Measurements from ENCODE around the gene MYLIP. TPM values are rescaled to one million over a fixed set of nuclear protein-coding genes. Genes with fewer than 3 reads are reported as not detected.

The MYLIP gene
- total RNA-seq, 1 donor from 2014 or later: 10.6 TPM

- ATAC-seq: no peak
Observed at GRCh38 chr6:16141514-16141913, 12.6 kb downstream of the MYLIP start.

DNA sequence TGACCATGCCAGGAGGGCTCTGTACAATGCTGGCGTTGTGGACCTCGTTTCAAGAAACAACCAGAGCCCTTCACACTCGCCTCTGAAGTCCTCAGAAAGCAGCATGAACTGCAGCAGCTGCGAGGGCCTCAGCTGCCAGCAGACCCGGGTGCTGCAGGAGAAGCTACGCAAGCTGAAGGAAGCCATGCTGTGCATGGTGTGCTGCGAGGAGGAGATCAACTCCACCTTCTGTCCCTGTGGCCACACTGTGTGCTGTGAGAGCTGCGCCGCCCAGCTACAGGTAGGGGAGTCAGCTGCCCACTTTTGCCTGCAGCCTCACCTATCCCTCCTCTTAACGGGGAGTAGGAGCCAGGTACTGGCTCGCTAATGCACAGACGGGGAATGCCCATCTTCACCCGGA lies 16.2 kb downstream of the MYLIP start:
- no peak for ATAC-seq

GRCh38 chr6:16146028-16146427 lies 17.1 kb downstream of the MYLIP start:
- no peak for ATAC-seq

GRCh38 chr6:16146527-16146955 lies 17.7 kb downstream of the MYLIP start:
- ATAC-seq: no peak

DNA sequence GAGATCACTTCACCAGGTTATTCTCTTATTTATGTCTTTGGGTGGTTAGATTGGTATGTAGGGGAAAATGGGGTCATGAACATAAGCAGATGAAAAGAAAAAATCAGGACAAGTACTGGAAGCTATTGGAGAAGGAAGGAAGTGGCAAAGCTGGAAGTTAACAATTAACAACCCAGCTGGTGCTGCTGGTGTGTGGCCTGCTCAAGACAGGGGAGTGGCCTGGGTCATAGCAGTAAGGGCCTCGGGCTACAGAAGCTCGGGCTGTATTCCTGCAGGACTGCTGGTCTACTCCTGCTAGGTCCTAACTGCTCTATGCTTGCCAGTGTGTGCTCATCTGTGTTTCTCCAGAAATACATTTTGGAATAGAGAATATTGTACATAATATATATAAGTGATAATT lies 19.6 kb downstream of the MYLIP start:
- no peak for ATAC-seq

DNA sequence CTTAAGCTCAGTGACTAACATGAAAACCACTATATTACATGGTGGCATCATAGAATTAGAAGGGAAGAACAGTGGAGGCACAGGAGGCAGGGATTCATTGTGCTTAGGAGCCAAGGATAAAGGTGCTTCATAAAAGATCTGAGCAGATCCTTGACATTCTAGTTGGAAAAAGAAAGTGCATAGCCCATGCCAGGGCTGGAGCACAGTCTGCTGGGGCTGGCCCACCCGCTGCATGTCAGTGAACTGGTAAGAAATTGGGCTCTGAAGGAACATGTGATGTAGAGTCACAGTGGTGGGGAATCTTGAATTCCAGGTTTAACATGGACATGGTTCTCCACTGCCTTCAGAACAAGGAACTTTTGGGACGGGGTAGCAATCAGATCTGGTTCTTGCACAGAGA lies 20.4 kb downstream of the MYLIP start:
- ATAC-seq: no peak

- no peak for ATAC-seq
Observed at GRCh38 chr6:16150098-16150497, 21.2 kb downstream of the MYLIP start.

GRCh38 chr6:16153211-16153820 lies 24.4 kb downstream of the MYLIP start:
- ATAC-seq: no peak

DNA sequence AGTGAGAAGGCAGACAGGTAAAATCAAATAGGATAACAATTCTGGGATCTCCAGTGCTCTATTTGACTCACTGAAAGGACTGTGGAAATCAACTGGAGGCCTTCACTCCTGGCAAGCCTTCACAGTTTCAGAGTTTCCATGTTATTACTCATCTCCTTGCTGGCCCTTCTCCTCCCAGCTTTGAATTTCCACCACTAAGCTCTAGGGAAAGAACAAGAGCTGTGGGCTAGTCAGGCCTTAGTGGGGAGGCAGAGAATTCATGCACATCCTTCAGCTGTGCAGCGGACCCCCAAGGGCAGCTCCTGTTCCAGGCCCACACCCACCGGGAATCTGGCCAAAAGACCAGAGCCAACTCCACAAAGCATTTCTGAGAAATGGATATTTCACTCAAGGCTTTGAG lies 26.0 kb downstream of the MYLIP start:
- peak; percentile 28 for ATAC-seq

DNA sequence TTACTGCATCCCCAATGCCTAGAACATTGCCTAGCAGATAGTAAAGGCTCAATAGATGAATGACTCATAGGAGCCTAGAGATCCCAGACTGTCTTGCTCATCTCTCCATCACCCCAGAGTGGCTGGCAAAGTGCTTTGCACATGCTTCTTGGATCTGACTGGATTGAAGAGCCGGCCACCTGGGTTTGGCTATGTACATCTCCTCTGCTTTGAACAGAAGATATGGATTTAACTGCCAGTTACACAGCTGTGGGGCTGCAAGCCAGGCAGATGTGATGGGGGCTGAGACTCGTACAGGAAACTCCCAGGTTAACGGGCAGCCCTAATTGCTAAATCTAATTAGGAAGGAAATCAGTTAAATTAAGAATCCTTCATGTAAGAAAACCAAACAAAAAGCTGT lies 28.6 kb downstream of the MYLIP start:
- no peak for ATAC-seq

DNA sequence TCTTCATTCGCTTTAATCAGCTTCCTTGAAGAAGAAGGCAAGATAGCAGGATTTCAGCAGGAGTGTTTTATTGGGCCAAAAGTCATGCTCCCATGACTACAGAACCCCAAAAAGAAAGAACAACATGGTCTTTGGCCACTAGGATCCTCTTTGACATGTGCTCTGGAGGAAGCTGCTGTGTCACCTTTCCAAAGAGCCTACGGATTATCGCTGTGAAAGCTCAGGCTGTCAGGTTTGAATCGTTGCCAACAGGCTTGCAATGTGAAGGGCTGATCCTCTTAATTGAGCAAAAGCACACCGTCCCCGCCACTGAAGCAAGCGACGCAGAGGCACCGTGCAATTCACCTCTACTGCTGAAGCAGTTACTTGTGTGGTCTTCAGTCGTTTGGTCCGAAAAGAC lies 29.0 kb downstream of the MYLIP start:
- no peak for ATAC-seq

GRCh38 chr6:16158943-16159557 lies 30.2 kb downstream of the MYLIP start:
- ATAC-seq: no peak

GRCh38 chr6:16160794-16161193 lies 31.9 kb downstream of the MYLIP start:
- ATAC-seq: no peak

DNA sequence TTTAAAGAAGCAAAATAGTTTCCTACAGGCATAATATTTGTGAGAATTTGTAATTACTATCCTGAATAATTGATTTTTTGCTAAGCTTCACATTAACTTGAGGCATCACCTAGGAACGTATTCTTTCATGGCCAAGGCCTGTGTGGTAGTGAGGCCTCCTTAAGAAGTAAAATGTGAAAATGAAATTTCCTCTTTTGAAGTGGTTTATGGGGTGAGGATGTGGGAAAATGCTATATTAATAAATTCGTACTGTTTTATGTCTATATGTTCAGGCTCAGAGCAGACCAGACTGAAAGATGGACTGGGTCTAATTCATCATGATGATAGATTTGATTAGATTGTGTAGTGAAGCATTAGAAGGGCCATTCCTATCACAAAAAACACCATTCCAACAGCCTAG lies 33.1 kb downstream of the MYLIP start:
- no peak for ATAC-seq

GRCh38 chr6:16163066-16163465 lies 34.2 kb downstream of the MYLIP start:
- ATAC-seq: no peak

DNA sequence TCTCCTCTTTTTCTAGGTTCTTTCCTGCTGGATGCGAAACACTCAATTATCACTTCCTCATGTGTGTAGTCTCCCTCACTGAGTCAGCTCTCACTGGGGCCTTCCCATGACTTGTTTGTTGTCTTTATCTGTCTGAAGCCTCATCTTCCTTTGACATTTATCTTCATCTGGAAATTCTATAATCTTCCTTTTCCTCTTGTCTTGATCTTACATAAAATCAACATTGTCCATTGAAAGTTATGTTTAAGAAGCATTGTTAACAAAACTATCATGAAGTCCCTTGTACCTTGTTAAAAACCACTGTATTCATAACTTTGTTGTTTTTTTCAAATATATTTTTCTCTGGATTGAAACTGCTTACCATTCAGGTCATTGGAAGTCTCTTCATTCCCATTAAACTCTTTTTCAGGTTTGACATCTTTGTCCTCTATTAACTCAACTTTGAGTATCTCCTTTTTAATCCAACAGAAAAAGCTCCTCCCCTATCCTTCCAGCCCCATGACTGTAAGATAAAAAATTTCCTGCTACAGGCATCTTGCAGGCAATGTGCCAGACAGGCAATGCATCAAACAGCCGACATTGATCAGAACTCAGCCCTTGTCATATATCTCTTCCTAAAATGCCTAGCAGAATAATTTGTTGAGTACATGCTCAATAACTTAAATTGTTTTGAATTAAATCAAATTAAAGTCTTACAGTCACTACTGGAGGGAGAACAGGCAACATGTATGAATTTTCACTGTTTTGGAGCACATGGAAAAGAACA lies 34.8 kb downstream of the MYLIP start:
- ATAC-seq: no peak

- ATAC-seq: no peak
Observed at GRCh38 chr6:16165641-16166040, 36.8 kb downstream of the MYLIP start.

DNA sequence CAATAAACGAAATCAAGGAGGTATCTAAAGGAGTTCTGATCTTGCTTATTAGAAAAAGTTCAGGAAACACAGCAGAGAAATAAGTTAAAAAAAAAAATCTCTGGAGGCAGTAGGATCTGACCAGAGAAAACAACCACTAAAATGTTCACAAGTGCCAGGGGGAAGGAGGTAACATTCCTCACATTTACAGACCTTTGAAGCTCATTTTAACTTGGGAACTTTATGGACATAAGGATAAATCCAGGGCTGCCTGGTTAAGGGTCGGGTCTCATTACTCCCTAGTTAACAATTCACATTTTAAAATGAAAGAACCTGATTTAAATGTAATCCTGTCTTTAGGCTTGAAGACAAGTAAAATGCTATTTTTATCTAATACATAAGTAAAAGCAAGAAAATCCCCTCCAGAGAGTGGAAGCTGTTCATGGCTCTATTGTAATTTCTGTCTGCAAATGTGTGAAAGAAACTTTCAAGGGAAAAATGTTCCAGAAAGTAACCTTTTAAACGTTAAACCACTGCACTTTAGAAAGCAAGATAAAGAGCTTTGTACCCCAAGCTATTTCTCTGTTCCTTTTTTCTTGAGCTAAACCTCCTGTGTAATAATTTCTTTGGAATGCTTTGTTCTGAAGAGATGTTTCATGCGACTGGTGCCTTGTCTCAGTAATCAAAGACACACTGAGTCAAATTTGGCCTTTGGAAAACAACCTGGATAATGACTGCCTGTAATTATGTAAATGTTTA lies 38.2 kb downstream of the MYLIP start:
- no peak for ATAC-seq

DNA sequence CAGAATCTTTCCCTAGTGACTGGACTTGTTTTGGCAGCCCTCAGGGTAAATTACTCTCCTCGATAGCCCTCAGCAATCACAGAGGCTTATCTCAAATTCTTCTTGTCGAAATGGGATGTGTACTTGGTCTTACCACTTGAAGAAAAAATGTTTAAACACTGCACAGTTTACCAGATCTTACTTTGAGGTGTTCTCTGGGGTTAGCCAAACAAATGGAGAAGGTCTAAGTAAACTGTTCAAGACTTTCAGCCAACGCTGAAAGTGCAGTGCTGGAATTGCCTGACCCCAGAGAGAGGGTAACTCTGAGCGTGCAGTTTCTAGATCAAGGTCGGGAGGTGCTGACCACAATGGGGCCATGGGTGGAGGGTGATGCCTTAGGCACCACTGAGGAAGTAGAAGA lies 39.2 kb downstream of the MYLIP start:
- ATAC-seq: no peak

DNA sequence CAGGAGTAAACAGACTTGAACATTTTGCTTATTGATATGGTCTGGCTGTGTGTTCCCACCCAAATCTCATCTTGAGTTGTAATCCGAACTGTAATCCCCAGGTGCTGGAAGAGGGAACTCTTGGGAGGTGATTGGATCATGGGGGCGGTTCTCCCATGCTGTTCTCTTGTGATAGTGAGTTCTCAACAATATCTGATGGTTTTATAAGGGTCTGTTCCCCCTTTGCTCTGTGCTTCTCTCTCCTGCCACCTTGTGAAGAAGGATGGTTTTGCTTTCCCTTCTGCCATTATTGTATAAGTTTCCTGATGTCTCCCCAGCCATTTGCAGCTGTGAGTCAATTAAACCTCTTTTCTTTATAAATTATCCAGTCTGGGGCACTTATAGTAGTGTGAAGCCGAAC lies 40.0 kb downstream of the MYLIP start:
- ATAC-seq: no peak

DNA sequence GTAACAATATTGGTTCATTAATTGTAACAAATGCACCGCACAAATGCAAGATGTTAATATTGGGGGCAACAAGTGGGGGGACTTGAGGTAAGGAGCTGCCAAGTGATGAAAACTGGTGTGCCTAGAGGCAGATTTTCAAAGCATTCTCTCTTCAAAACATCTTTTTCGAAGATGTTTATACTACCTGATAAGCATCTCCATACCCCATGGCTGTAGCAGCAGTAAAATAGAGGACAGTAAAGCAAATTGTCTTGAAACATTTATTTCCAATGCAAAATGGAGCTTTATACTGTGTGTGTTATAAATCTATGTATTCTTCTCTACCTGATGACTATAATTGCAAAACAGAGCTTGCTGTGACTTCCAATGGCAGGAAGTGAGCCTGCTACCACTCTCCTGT lies 42.5 kb downstream of the MYLIP start:
- no peak for ATAC-seq

- no peak for ATAC-seq
Observed at GRCh38 chr6:16173167-16173940, 44.5 kb downstream of the MYLIP start.

Data from esophagus mucosa (tissue), 1 donor.